Stomach (tissue), 9 donors: Measurements from ENCODE around the gene KLHDC8A. TPM values are rescaled to one million over a fixed set of nuclear protein-coding genes. Genes with fewer than 3 reads are reported as not detected.

Experiments
- DNase-seq, 2 donors: peaks; one replicate each; pipeline versions ENCODE4 v3.0.0 to v3.0.0-alpha.2; 2013 to 2019
- H3K27ac ChIP-seq, 5 donors: fragments of 200-600 bp in 4 of 5; sonication (generic) in 4 of 5; one replicate each; pipeline ENCODE4 v1.5.1; 2013 to 2019; ENCODE audit warnings: mild to moderate bottlenecking in 1 of 5, moderate library complexity in 1 of 5
- H3K27me3 ChIP-seq, 3 donors: fragments of 200-600 bp; sonication (generic); one replicate each; pipeline ENCODE4 v1.5.1; 2017 to 2019; ENCODE audit warnings: mixed run types in 1 of 3
- H3K36me3 ChIP-seq, 4 donors: fragments of 200-600 bp; sonication (generic); 1 replicate in 3 of 4; 2 replicates in 1 of 4; pipeline ENCODE4 v1.5.1; 2016 to 2019
- H3K4me1 ChIP-seq, 4 donors: fragments of 200-600 bp; sonication (generic); one replicate each; pipeline ENCODE4 v1.5.1; 2016 to 2019
- H3K4me3 ChIP-seq, 4 donors: fragments of 200-600 bp; sonication (generic) in 3 of 4; one replicate each; pipeline ENCODE4 v1.5.1; 2016 to 2019; ENCODE audit warnings: mild to moderate bottlenecking in 1 of 4
- H3K9me3 ChIP-seq, 4 donors: fragments of 200-600 bp; sonication (generic); one replicate each; pipeline ENCODE4 v1.5.1; 2016 to 2019
- EP300 ChIP-seq: sonication (generic); formaldehyde crosslinking; IDR thresholded peaks from one replicate; pipeline ENCODE4 v1.6.1; 2017; ENCODE audit warnings: antibody characterized with exemption
- POLR2A ChIP-seq, 4 donors: fragments of 450-650 bp; IDR thresholded peaks; one replicate each; pipeline ENCODE4 v1.6.1; 2016; ENCODE audit warnings: antibody characterized with exemption in 4 of 4, control low read depth in 2 of 4, mild to moderate bottlenecking in 1 of 4, moderate library complexity in 1 of 4
- POLR2AphosphoS5 ChIP-seq, 3 donors: sonication (generic); formaldehyde crosslinking; IDR thresholded peaks; one replicate each; pipeline ENCODE4 v1.6.1; 2016; ENCODE audit warnings: antibody characterized with exemption in 3 of 3
- WGBS, 5 donors: extraction: QIAGEN DNeasy Blood & Tissue Kit in 3 of 5; methylation state at CpG; one replicate each; pipeline versions ENCODE4 v1.1.5 to v1.1.7; 2013 to 2018; 5-methylcytosine and 5-hydroxymethylcytosine counted together
- intact Hi-C: fragments of 100-400 bp; cut with DNase I; formaldehyde crosslinking; loops from one replicate; pipeline ENCODE4 v1.15.1; 2023; ENCODE audit warnings: low total_unique reads
- polyA plus RNA-seq, 3 donors: library from polyadenylated mRNA; stranded (reverse); fragments of 200-250 nt; gene quantifications; one replicate each; pipeline ENCODE4 v1.2.3, GENCODE V29; 2013
- total RNA-seq, 5 donors: library from RNA; depleted of rRNA; stranded (reverse); fragments of >200 nt; gene quantifications; one replicate each; pipeline versions ENCODE4 v1.1.0 to v1.2.3, GENCODE V29; 2014 to 2016
- TF ChIP-seq, protein P1 (sequence below), 7 experiments: fragments of 450-650 bp in 4 of 7; fragments of 200-600 bp in 3 of 7; sonication (generic) in 3 of 7; IDR thresholded peaks; one replicate each; pipeline ENCODE4 v1.5.1; 2016 to 2019; ENCODE audit warnings: antibody characterized with exemption in 7 of 7, control low read depth in 2 of 7, mild to moderate bottlenecking in 1 of 7
- donor health status: healthy with polysubstance abuse.
- donor health status: Bipolar disorder and iron deficiency.
- donor health status: healthy.

KLHDC8A gene
- total and polyA plus RNA-seq, 8 donors: 0.72 to 6.9 (median 2.8) TPM; not detected in 2

DNA sequence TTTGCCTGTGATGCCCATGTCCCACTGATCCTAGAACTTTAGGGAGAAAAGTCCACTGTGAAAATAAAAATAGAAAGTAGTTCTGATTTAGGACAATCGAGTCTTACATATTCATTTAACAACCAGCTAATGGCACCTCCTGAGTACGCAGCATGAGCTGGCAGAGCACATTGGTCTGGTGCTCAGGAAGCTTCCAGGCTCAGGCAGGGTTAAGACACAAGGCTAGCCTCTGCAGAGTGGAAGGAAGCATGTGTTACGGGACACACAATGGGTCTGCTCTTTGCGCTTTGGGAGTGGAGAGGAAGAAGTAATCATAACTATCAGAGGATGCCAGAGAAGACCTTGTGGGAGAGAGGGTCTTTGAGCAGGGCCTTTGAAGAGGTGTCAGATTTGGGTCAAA, 4.2 kb upstream of the KLHDC8A start:
- Histone ChIP-seq H3K36me3 (no peaks in the 10 kb centered on the region), H3K27ac (no peak overlapping the region), H3K4me1 (peaks cover 2 to 9% (median 6%) of the 10 kb centered on the region in 4 donors), H3K4me3 (no peak overlapping the region), H3K9me3 (no peaks in the 10 kb centered on the region), H3K27me3 (peaks cover 0 to 3% (median 0%) of the 10 kb centered on the region in 3 donors)
- intact Hi-C loops: no loop called here
- DNase-seq: no peak
- TF ChIP-seq EP300: no peak
- TF ChIP-seq POLR2A (IDR thresholded peaks at IDR 0.05): no peak
- TF ChIP-seq POLR2AphosphoS5 (IDR thresholded peaks at IDR 0.05): no peak
- TF ChIP-seq, protein P1, sequence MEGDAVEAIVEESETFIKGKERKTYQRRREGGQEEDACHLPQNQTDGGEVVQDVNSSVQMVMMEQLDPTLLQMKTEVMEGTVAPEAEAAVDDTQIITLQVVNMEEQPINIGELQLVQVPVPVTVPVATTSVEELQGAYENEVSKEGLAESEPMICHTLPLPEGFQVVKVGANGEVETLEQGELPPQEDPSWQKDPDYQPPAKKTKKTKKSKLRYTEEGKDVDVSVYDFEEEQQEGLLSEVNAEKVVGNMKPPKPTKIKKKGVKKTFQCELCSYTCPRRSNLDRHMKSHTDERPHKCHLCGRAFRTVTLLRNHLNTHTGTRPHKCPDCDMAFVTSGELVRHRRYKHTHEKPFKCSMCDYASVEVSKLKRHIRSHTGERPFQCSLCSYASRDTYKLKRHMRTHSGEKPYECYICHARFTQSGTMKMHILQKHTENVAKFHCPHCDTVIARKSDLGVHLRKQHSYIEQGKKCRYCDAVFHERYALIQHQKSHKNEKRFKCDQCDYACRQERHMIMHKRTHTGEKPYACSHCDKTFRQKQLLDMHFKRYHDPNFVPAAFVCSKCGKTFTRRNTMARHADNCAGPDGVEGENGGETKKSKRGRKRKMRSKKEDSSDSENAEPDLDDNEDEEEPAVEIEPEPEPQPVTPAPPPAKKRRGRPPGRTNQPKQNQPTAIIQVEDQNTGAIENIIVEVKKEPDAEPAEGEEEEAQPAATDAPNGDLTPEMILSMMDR (IDR thresholded peaks at IDR 0.05): no peak
- WGBS, 5 donors: 71 to 91% (median 83%) methylated on average over 4 of the region's 4 CpGs

DNA sequence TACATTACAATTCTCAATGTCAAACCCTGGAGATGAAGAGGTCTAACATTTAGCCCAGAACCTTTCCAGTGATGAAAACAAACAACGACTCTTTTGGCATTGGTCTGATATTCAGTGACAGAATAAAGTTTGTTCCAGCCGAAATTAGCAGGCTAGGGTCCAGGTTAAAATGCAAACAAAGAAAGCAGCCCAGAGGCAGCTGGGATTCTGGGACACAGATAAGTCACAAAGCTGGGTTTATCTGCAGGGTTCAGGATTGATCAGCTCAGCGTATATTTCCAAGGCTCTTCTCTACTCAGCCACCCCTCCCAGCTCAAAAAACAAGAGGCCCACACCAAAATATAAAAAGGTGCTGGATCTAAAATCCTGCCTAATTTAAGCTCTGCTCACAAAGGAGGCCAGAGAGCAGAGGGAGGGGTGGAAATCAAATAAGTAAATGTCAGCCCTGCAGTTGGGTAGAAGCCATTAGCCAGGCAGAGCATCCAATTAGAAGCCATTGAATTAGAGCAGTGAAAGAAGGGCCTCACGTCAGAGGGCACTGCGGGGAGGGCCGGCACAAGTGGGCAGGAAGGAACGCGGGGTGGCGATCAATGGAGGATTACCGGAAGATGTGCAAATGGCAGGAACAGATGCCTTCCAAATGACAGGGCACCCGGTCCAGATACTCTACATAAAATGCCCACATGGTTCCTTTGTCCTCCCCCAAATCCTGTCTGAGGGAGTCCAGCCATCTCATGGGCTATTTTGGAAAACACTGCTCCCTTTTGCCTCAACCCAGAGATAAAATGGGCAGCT, 3.2 kb upstream of the KLHDC8A start:
- Histone ChIP-seq H3K36me3 (no peaks in the 10 kb centered on the region), H3K27me3 (peaks cover 0 to 3% (median 0%) of the 10 kb centered on the region in 3 donors), H3K4me3 (no peak overlapping the region), H3K4me1 (peaks cover 0 to 17% (median 6%) of the 10 kb centered on the region in 4 donors), H3K27ac (peak overlapping the region in 1 of 5 donors; percentile 7), H3K9me3 (no peaks in the 10 kb centered on the region)
- WGBS, 5 donors: 43 to 49% (median 45%) methylated on average over 11 of the region's 11 CpGs
- intact Hi-C loops: no loop called here
- TF ChIP-seq POLR2AphosphoS5 (IDR thresholded peaks at IDR 0.05): no peak
- TF ChIP-seq, protein P1 (IDR thresholded peaks at IDR 0.05): no peak
- TF ChIP-seq POLR2A (IDR thresholded peaks at IDR 0.05): no peak
- no peak for TF ChIP-seq EP300
- DNase-seq: peak in 1 of 2 donors; percentile 74

DNA sequence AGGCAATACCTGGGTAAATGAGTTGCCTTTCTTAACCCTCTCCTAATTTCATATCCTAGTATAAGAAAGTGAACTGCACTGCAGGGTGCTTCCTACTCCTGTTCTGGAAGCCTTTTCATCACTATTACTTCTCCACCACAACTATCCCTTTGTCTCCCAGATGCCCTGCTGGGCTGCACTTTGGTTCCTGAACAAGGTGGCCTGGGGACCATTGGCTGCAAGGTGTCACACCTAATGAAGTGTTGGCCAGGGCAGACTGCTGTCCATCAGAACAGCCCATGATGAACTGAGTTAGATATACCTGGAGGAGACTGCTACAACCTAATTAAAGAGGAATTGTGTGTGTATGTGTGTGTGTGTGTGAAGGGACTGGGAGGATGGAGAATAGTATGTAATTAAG, 1.9 kb upstream of the KLHDC8A start:
- peaks cover 0 to 29% (median 17%) of the 10 kb centered on the region in 4 donors for H3K4me1 ChIP-seq
- intact Hi-C loops: no loop called here
- no peak overlapping the region for H3K4me3 ChIP-seq
- H3K27ac ChIP-seq: no peak overlapping the region
- H3K9me3 ChIP-seq: no peaks in the 10 kb centered on the region
- peaks cover 0 to 3% (median 0%) of the 10 kb centered on the region in 3 donors for H3K27me3 ChIP-seq
- no peaks in the 10 kb centered on the region for H3K36me3 ChIP-seq
- no peak for DNase-seq
- no peak for TF ChIP-seq POLR2AphosphoS5 (IDR thresholded peaks at IDR 0.05)
- no peak for TF ChIP-seq POLR2A (IDR thresholded peaks at IDR 0.05)
- TF ChIP-seq, protein P1 (IDR thresholded peaks at IDR 0.05): no peak
- no peak for TF ChIP-seq EP300

DNA sequence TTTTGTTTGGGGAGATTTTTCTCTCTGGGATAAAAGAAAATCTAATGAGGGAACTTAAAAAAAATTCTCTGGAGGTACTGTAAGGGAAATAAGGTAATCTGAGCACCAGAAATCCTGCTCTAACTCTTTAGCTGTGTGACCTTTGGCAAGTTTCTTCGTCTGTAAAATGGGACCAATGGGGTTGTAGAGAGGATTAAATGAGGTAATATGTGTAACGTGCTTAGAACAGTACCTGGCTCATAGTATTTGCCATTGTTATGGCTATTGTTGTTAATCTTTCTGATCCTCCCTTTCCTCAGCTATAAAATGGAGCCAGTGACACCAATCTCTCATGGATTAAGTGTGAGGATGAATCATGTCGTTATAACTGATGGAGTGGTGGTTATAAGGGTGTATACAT, 845 bp upstream of the KLHDC8A start:
- Histone ChIP-seq H3K4me1 (peaks cover 0 to 29% (median 19%) of the 10 kb centered on the region in 4 donors), H3K36me3 (no peaks in the 10 kb centered on the region), H3K27me3 (peaks cover 0 to 3% (median 0%) of the 10 kb centered on the region in 3 donors), H3K4me3 (no peak overlapping the region), H3K27ac (no peak overlapping the region), H3K9me3 (no peaks in the 10 kb centered on the region)
- WGBS, 5 donors: 87 to 97% (median 92%) methylated on average over 3 of the region's 3 CpGs
- intact Hi-C loops: no loop called here
- TF ChIP-seq POLR2A (IDR thresholded peaks at IDR 0.05) (no peak), EP300 (no peak), POLR2AphosphoS5 (IDR thresholded peaks at IDR 0.05) (no peak)
- TF ChIP-seq, protein P1 (IDR thresholded peaks at IDR 0.05): no peak
- no peak for DNase-seq
